ENCODE measurements around the gene SCFD1. TPM values are rescaled to one million over a fixed set of nuclear protein-coding genes. Genes with fewer than 3 reads are reported as not detected.

SCFD1 gene
- total RNA-seq, 1 donor from 2014 or later: 41.0 TPM

DNA sequence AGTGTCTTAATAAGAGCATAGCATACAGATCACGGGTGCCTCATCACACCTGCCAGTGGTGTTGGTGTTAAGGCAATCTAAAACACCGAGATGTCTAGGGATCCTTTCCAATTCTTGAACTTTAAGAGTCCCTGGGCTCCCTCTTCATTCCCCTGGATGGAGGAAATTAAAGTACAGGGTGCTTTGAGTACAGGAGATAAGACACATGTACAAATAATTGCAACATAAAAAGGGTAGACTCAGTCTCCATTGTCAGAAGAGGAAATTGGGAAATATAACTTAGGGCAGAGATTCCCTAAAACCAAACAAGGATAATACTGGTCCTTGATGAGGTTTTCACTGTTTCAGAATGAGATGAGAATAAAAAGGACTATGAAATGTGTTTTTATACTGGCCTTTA lies 34.9 kb downstream of the SCFD1 start:
- H3K27ac ChIP-seq: no peak overlapping the region
- peaks cover 42 to 53% of the 10 kb centered on the region in 2 donors for H3K36me3 ChIP-seq
- no peak overlapping the region for H3K4me3 ChIP-seq
- H3K27me3 ChIP-seq: no peaks in the 10 kb centered on the region
- no peak for TF ChIP-seq CTCF (IDR thresholded peaks at IDR 0.05)
- intact Hi-C loops (cut with DNase I): loop anchor here (10.0 kb wide), 1 partner anchor 248 kb away; no protein-coding TSS in a partner anchor
- no peak for DNase-seq (ENCODE audit: low spot score in 2 of 2)
- no peaks in the 10 kb centered on the region for H3K9me3 ChIP-seq
- no peaks in the 10 kb centered on the region for H3K4me1 ChIP-seq

- Histone ChIP-seq H3K4me1 (no peaks in the 10 kb centered on the region), H3K9me3 (no peaks in the 10 kb centered on the region), H3K27ac (no peak overlapping the region), H3K4me3 (no peak overlapping the region), H3K27me3 (no peaks in the 10 kb centered on the region), H3K36me3 (peaks cover 43 to 52% of the 10 kb centered on the region in 2 donors)
- peak in 1 of 3 experiments; percentile 13 for TF ChIP-seq CTCF (IDR thresholded peaks at IDR 0.05)
- intact Hi-C loops (cut with DNase I): loop anchor here (10.0 kb wide), 1 partner anchor 247 kb away; no protein-coding TSS in a partner anchor
- DNase-seq (ENCODE audit: low spot score in 2 of 2): no peak
These were observed 35.6 kb downstream of the SCFD1 start for GRCh38 chr14:30657606-30658163.

GRCh38 chr14:30658645-30659044 lies 36.5 kb downstream of the SCFD1 start:
- no peak for TF ChIP-seq CTCF (IDR thresholded peaks at IDR 0.05)
- H3K9me3 ChIP-seq: no peaks in the 10 kb centered on the region
- no peak overlapping the region for H3K4me3 ChIP-seq
- H3K27ac ChIP-seq: no peak overlapping the region
- H3K27me3 ChIP-seq: no peaks in the 10 kb centered on the region
- intact Hi-C loops (cut with DNase I): loop anchor here (10.0 kb wide), 1 partner anchor 246 kb away; no protein-coding TSS in a partner anchor
- no peaks in the 10 kb centered on the region for H3K4me1 ChIP-seq
- DNase-seq (ENCODE audit: low spot score in 2 of 2): no peak
- H3K36me3 ChIP-seq: peaks cover 36 to 43% of the 10 kb centered on the region in 2 donors

DNA sequence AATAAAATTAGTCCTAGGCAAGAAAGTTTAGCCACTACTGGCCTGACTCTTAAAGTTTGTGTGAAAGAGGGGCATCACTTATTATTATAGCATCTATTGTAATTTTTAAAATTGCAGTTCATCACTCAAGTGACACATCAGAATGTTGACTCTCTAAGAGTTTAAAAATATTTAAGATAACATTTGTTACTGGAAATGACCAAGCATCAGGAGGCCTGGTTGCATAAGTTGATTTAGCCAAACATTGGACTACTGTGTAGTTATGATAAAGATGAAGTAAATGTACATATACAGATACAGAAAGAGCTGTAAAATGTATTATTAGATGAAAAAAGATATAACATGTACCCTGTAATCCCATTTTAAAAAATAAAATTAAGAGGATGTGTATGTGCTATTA lies 47.5 kb downstream of the SCFD1 start:
- TF ChIP-seq CTCF (IDR thresholded peaks at IDR 0.05): no peak
- Histone ChIP-seq H3K4me1 (no peaks in the 10 kb centered on the region), H3K27ac (no peak overlapping the region), H3K36me3 (peaks cover 0 to 25% of the 10 kb centered on the region in 2 donors), H3K9me3 (no peaks in the 10 kb centered on the region), H3K27me3 (no peaks in the 10 kb centered on the region), H3K4me3 (no peak overlapping the region)
- no peak for DNase-seq (ENCODE audit: low spot score in 2 of 2)
- intact Hi-C loops (cut with DNase I): no loop called here

GRCh38 chr14:30673071-30673470 lies 51.0 kb downstream of the SCFD1 start:
- Histone ChIP-seq H3K27ac (no peak overlapping the region), H3K27me3 (no peaks in the 10 kb centered on the region), H3K4me1 (no peaks in the 10 kb centered on the region), H3K36me3 (peaks cover 0 to 42% of the 10 kb centered on the region in 2 donors), H3K9me3 (no peaks in the 10 kb centered on the region), H3K4me3 (no peak overlapping the region)
- TF ChIP-seq CTCF (IDR thresholded peaks at IDR 0.05): no peak
- no peak for DNase-seq (ENCODE audit: low spot score in 2 of 2)
- intact Hi-C loops (cut with DNase I): no loop called here

Measured in ascending aorta (tissue), 2 donors.